Measurements from ENCODE around the gene AWAT1. TPM values are rescaled to one million over a fixed set of nuclear protein-coding genes. Genes with fewer than 3 reads are reported as not detected.
"Not testable (repeated sequence)": the region's sequence is repeated elsewhere in the genome, so short reads cannot be mapped to it uniquely, and the experiment has no call there.

AWAT1 gene
- total RNA-seq, 1 experiment from 2014 or later, result not detected

- DNase-seq (ENCODE audit: low read depth, low spot score) (peak; percentile 18), ATAC-seq (peak; percentile 91)
- intact Hi-C loops (cut with micrococcal nuclease; ENCODE audit: unreplicated experiment), result loop anchor here (5.0 kb wide), 1 partner anchor 65 kb away; the partner anchor contains the start of gene P2RY4
- Histone ChIP-seq H3K36me3 (ENCODE audit: control insufficient read depth, insufficient read depth, low read length) (no peaks in the 10 kb centered on the region), H3K27ac (ENCODE audit: low read length) (no peak overlapping the region), H3K9me3 (ENCODE audit: control insufficient read depth, insufficient read depth, low read depth, low read length) (no peaks in the 10 kb centered on the region), H3K4me3 (ENCODE audit: low read depth in 2 of 2, low read length in 2 of 2) (no peak overlapping the region), H3K27me3 (ENCODE audit: control insufficient read depth, insufficient read depth, low read length) (no peaks in the 10 kb centered on the region; the same call in none of the 2 replicates), H3K4me1 (ENCODE audit: control insufficient read depth, insufficient read depth, low read length) (no peaks in the 10 kb centered on the region)
- BruUV-seq (replicated peaks), result no TSS peak
- TF ChIP-seq CTCF (IDR thresholded peaks at IDR 0.05) (peak; percentile 81), POLR2AphosphoS5 (IDR thresholded peaks at IDR 0.05; ENCODE audit: low read depth, low read length) (no peak)
- ChIA-PET POLR2A (no interaction called here), CTCF (interaction anchor here (0.6 kb wide), 1 partner anchor 52 kb away, joined by 5 read pairs; no protein-coding TSS in a partner anchor)
- in situ Hi-C loops (cut with HindIII; ENCODE audit: low pct_unique_long_range_greater_than_20kb, low sequenced_read_pairs), result no loop called here
These were observed 37.3 kb upstream of the AWAT1 start for GRCh38 chrX:70196961-70197720.

GRCh38 chrX:70201732-70202131 is 32.7 kb upstream of the AWAT1 start:
- Histone ChIP-seq H3K4me3 (ENCODE audit: low read depth in 2 of 2, low read length in 2 of 2) (no peak overlapping the region), H3K9me3 (ENCODE audit: control insufficient read depth, insufficient read depth, low read depth, low read length) (no peaks in the 10 kb centered on the region), H3K36me3 (ENCODE audit: control insufficient read depth, insufficient read depth, low read length) (no peaks in the 10 kb centered on the region), H3K27me3 (ENCODE audit: control insufficient read depth, insufficient read depth, low read length) (no peaks in the 10 kb centered on the region; the same call in none of the 2 replicates), H3K27ac (ENCODE audit: low read length) (no peak overlapping the region), H3K4me1 (ENCODE audit: control insufficient read depth, insufficient read depth, low read length) (no peaks in the 10 kb centered on the region)
- in situ Hi-C loops (cut with HindIII; ENCODE audit: low pct_unique_long_range_greater_than_20kb, low sequenced_read_pairs), result no loop called here
- ChIA-PET CTCF (no interaction called here), POLR2A (no interaction called here)
- BruUV-seq (replicated peaks), result no TSS peak
- no peak for TF ChIP-seq CTCF (IDR thresholded peaks at IDR 0.05)
- no peak for TF ChIP-seq TCF7L2 (IDR thresholded peaks at IDR 0.05; ENCODE audit: low read depth, low read length)
- intact Hi-C loops (cut with micrococcal nuclease; ENCODE audit: unreplicated experiment), result no loop called here
- ATAC-seq, result no peak
- DNase-seq (ENCODE audit: low read depth, low spot score), result no peak

- H3K36me3 ChIP-seq (ENCODE audit: control insufficient read depth, insufficient read depth, low read length), result no peaks in the 10 kb centered on the region
- TF ChIP-seq POLR2AphosphoS5 (IDR thresholded peaks at IDR 0.05; ENCODE audit: low read depth, low read length) (no peak), REST (IDR thresholded peaks at IDR 0.05; ENCODE audit: insufficient read depth in 1 of 2, low read depth in 2 of 2, low read length in 1 of 2) (no peak), TCF7L2 (IDR thresholded peaks at IDR 0.05; ENCODE audit: low read depth, low read length) (no peak), SIN3A (IDR thresholded peaks at IDR 0.05; ENCODE audit: borderline replicate concordance, insufficient read depth, low read depth, low read length) (no peak), CTCF (IDR thresholded peaks at IDR 0.05) (no peak)
- DNase-seq (ENCODE audit: low read depth, low spot score), result no peak
- in situ Hi-C loops (cut with HindIII; ENCODE audit: low pct_unique_long_range_greater_than_20kb, low sequenced_read_pairs) (no loop called here), intact Hi-C loops (cut with micrococcal nuclease; ENCODE audit: unreplicated experiment) (no loop called here)
- no peak overlapping the region for H3K4me3 ChIP-seq (ENCODE audit: low read depth in 2 of 2, low read length in 2 of 2)
- POLR2A ChIA-PET, result no interaction called here
- H3K9me3 ChIP-seq (ENCODE audit: control insufficient read depth, insufficient read depth, low read depth, low read length), result no peaks in the 10 kb centered on the region
- BruUV-seq (replicated peaks), result no TSS peak
- H3K27me3 ChIP-seq (ENCODE audit: control insufficient read depth, insufficient read depth, low read length), result no peaks in the 10 kb centered on the region; the same call in 1 of the 2 replicates
- H3K4me1 ChIP-seq (ENCODE audit: control insufficient read depth, insufficient read depth, low read length), result no peaks in the 10 kb centered on the region
- CTCF ChIA-PET, result no interaction called here
- ATAC-seq, result no peak
- no peak overlapping the region for H3K27ac ChIP-seq (ENCODE audit: low read length)
These were observed 26.0 kb upstream of the AWAT1 start for GRCh38 chrX:70208479-70208878.

GRCh38 chrX:70209570-70209969 is 24.9 kb upstream of the AWAT1 start:
- ATAC-seq; DNase-seq (ENCODE audit: low read depth, low spot score); H3K4me3 ChIP-seq (ENCODE audit: low read depth in 2 of 2, low read length in 2 of 2); intact Hi-C loops (cut with micrococcal nuclease; ENCODE audit: unreplicated experiment); H3K9me3 ChIP-seq (ENCODE audit: control insufficient read depth, insufficient read depth, low read depth, low read length); BruUV-seq (replicated peaks); POLR2A ChIA-PET; in situ Hi-C loops (cut with HindIII; ENCODE audit: low pct_unique_long_range_greater_than_20kb, low sequenced_read_pairs); H3K27me3 ChIP-seq (ENCODE audit: control insufficient read depth, insufficient read depth, low read length); H3K27ac ChIP-seq (ENCODE audit: low read length); H3K4me1 ChIP-seq (ENCODE audit: control insufficient read depth, insufficient read depth, low read length); H3K36me3 ChIP-seq (ENCODE audit: control insufficient read depth, insufficient read depth, low read length): not testable (repeated sequence)
- CTCF ChIA-PET, result interaction anchor here (0.7 kb wide), 1 partner anchor 9 kb away, joined by 6 read pairs; no protein-coding TSS in a partner anchor
